T-helper 1 cell treated with Interleukin-12 subunit alpha and Interleukin-12 subunit beta and Interleukin-4 antibody, amounts not matched to agents 30 μg/mL and 1 μg/mL, for 36 hours (primary cell): ENCODE results near the gene MLANA.
A peak's percentile ranks its signal among the peaks of the same experiment; 100 is the strongest.

ENCODE experiments used
- H3K27ac Mint-ChIP-seq: one replicate; pipeline ENCODE4 v1.8.0; 2021; ENCODE audit warnings: mild to moderate bottlenecking, mixed read lengths
- H3K27me3 Mint-ChIP-seq: one replicate; pipeline ENCODE4 v1.8.0; 2021; ENCODE audit warnings: low read depth, mixed read lengths
- H3K36me3 Mint-ChIP-seq: one replicate; pipeline ENCODE4 v1.8.0; 2021; ENCODE audit warnings: low read depth, mixed read lengths
- H3K4me1 Mint-ChIP-seq: one replicate; pipeline ENCODE4 v1.8.0; 2021; ENCODE audit warnings: low read depth, mixed read lengths
- H3K4me3 Mint-ChIP-seq: one replicate; pipeline ENCODE4 v1.8.0; 2021; ENCODE audit warnings: mild to moderate bottlenecking, moderate library complexity, mixed read lengths
- H3K9me3 Mint-ChIP-seq: one replicate; pipeline ENCODE4 v1.8.0; 2021; ENCODE audit warnings: mixed read lengths

MLANA gene

GRCh38 chr9:5900622-5901021, 9.9 kb downstream of the MLANA start:
- Mint-ChIP-seq H3K9me3 (no peaks in the 10 kb centered on the region), H3K27me3 (no peaks in the 10 kb centered on the region), H3K4me3 (no peak overlapping the region), H3K36me3 (peaks cover 33% of the 10 kb centered on the region), H3K4me1 (peaks cover 5% of the 10 kb centered on the region), H3K27ac (no peak overlapping the region)

GRCh38 chr9:5902377-5902776, 11.7 kb downstream of the MLANA start:
- peaks cover 33% of the 10 kb centered on the region for H3K36me3 Mint-ChIP-seq
- H3K4me3 Mint-ChIP-seq: no peak overlapping the region
- no peaks in the 10 kb centered on the region for H3K9me3 Mint-ChIP-seq
- no peaks in the 10 kb centered on the region for H3K27me3 Mint-ChIP-seq
- H3K27ac Mint-ChIP-seq: no peak overlapping the region
- H3K4me1 Mint-ChIP-seq: peaks cover 5% of the 10 kb centered on the region

- peaks cover 10% of the 10 kb centered on the region for H3K4me1 Mint-ChIP-seq
- H3K9me3 Mint-ChIP-seq: no peaks in the 10 kb centered on the region
- no peaks in the 10 kb centered on the region for H3K27me3 Mint-ChIP-seq
- H3K4me3 Mint-ChIP-seq: no peak overlapping the region
- H3K27ac Mint-ChIP-seq: no peak overlapping the region
- H3K36me3 Mint-ChIP-seq: peaks cover 26% of the 10 kb centered on the region
Observed at GRCh38 chr9:5908918-5909317, 18.2 kb downstream of the MLANA start.

- H3K4me1 Mint-ChIP-seq: peaks cover 10% of the 10 kb centered on the region
- no peaks in the 10 kb centered on the region for H3K9me3 Mint-ChIP-seq
- no peak overlapping the region for H3K27ac Mint-ChIP-seq
- no peaks in the 10 kb centered on the region for H3K27me3 Mint-ChIP-seq
- H3K36me3 Mint-ChIP-seq: peaks cover 20% of the 10 kb centered on the region
- H3K4me3 Mint-ChIP-seq: no peak overlapping the region
Observed at GRCh38 chr9:5909976-5910375, 19.3 kb downstream of the MLANA start.

GRCh38 chr9:5910413-5911057, 19.8 kb downstream of the MLANA start:
- no peaks in the 10 kb centered on the region for H3K9me3 Mint-ChIP-seq
- peak overlapping the region; percentile 27 for H3K27ac Mint-ChIP-seq
- peaks cover 12% of the 10 kb centered on the region for H3K4me1 Mint-ChIP-seq
- H3K36me3 Mint-ChIP-seq: peaks cover 14% of the 10 kb centered on the region
- no peaks in the 10 kb centered on the region for H3K27me3 Mint-ChIP-seq
- no peak overlapping the region for H3K4me3 Mint-ChIP-seq

GRCh38 chr9:5915438-5915837, 24.7 kb downstream of the MLANA start:
- Mint-ChIP-seq H3K36me3 (peaks cover 23% of the 10 kb centered on the region), H3K9me3 (no peaks in the 10 kb centered on the region), H3K4me3 (no peak overlapping the region), H3K27me3 (no peaks in the 10 kb centered on the region), H3K27ac (no peak overlapping the region), H3K4me1 (peaks cover 9% of the 10 kb centered on the region)

GRCh38 chr9:5917273-5917672, 26.6 kb downstream of the MLANA start:
- H3K4me3 Mint-ChIP-seq: no peak overlapping the region
- H3K36me3 Mint-ChIP-seq: peaks cover 38% of the 10 kb centered on the region
- no peak overlapping the region for H3K27ac Mint-ChIP-seq
- no peaks in the 10 kb centered on the region for H3K9me3 Mint-ChIP-seq
- peaks cover 16% of the 10 kb centered on the region for H3K4me1 Mint-ChIP-seq
- H3K27me3 Mint-ChIP-seq: no peaks in the 10 kb centered on the region

GRCh38 chr9:5917888-5918287, 27.2 kb downstream of the MLANA start:
- no peak overlapping the region for H3K27ac Mint-ChIP-seq
- no peaks in the 10 kb centered on the region for H3K9me3 Mint-ChIP-seq
- peaks cover 42% of the 10 kb centered on the region for H3K36me3 Mint-ChIP-seq
- H3K4me1 Mint-ChIP-seq: peaks cover 20% of the 10 kb centered on the region
- no peak overlapping the region for H3K4me3 Mint-ChIP-seq
- no peaks in the 10 kb centered on the region for H3K27me3 Mint-ChIP-seq

GRCh38 chr9:5918460-5918859, 27.8 kb downstream of the MLANA start:
- Mint-ChIP-seq H3K27me3 (no peaks in the 10 kb centered on the region), H3K4me3 (no peak overlapping the region), H3K9me3 (no peaks in the 10 kb centered on the region), H3K4me1 (peaks cover 20% of the 10 kb centered on the region), H3K27ac (no peak overlapping the region), H3K36me3 (peaks cover 44% of the 10 kb centered on the region)

- Mint-ChIP-seq H3K4me3 (no peak overlapping the region), H3K4me1 (peaks cover 18% of the 10 kb centered on the region), H3K9me3 (no peaks in the 10 kb centered on the region), H3K36me3 (peaks cover 50% of the 10 kb centered on the region), H3K27ac (peak overlapping the region; percentile 81), H3K27me3 (no peaks in the 10 kb centered on the region)
Observed at GRCh38 chr9:5920860-5921328, 30.2 kb downstream of the MLANA start.

- Mint-ChIP-seq H3K27me3 (no peaks in the 10 kb centered on the region), H3K27ac (peak overlapping the region; percentile 21), H3K4me1 (peaks cover 18% of the 10 kb centered on the region), H3K9me3 (no peaks in the 10 kb centered on the region), H3K4me3 (no peak overlapping the region), H3K36me3 (peaks cover 46% of the 10 kb centered on the region)
Observed at GRCh38 chr9:5922192-5922591, 31.5 kb downstream of the MLANA start.

GRCh38 chr9:5931657-5932056, 41.0 kb downstream of the MLANA start:
- Mint-ChIP-seq H3K4me3 (no peak overlapping the region), H3K9me3 (no peaks in the 10 kb centered on the region), H3K36me3 (peaks cover 8% of the 10 kb centered on the region), H3K27ac (no peak overlapping the region), H3K4me1 (no peaks in the 10 kb centered on the region), H3K27me3 (no peaks in the 10 kb centered on the region)

- H3K27ac Mint-ChIP-seq: no peak overlapping the region
- H3K4me1 Mint-ChIP-seq: no peaks in the 10 kb centered on the region
- H3K9me3 Mint-ChIP-seq: no peaks in the 10 kb centered on the region
- H3K4me3 Mint-ChIP-seq: no peak overlapping the region
- H3K27me3 Mint-ChIP-seq: no peaks in the 10 kb centered on the region
- peaks cover 2% of the 10 kb centered on the region for H3K36me3 Mint-ChIP-seq
Observed at GRCh38 chr9:5938449-5938848, 47.8 kb downstream of the MLANA start.

GRCh38 chr9:5939530-5939929, 48.8 kb downstream of the MLANA start:
- Mint-ChIP-seq H3K4me1 (no peaks in the 10 kb centered on the region), H3K36me3 (no peaks in the 10 kb centered on the region), H3K4me3 (no peak overlapping the region), H3K9me3 (no peaks in the 10 kb centered on the region), H3K27ac (no peak overlapping the region), H3K27me3 (no peaks in the 10 kb centered on the region)

- no peaks in the 10 kb centered on the region for H3K36me3 Mint-ChIP-seq
- H3K4me3 Mint-ChIP-seq: no peak overlapping the region
- no peaks in the 10 kb centered on the region for H3K27me3 Mint-ChIP-seq
- H3K9me3 Mint-ChIP-seq: no peaks in the 10 kb centered on the region
- no peak overlapping the region for H3K27ac Mint-ChIP-seq
- peaks cover 4% of the 10 kb centered on the region for H3K4me1 Mint-ChIP-seq
Observed at GRCh38 chr9:5941214-5941613, 50.5 kb downstream of the MLANA start.

- Mint-ChIP-seq H3K9me3 (no peaks in the 10 kb centered on the region), H3K4me3 (no peak overlapping the region), H3K36me3 (peaks cover 2% of the 10 kb centered on the region), H3K27ac (no peak overlapping the region), H3K27me3 (no peaks in the 10 kb centered on the region), H3K4me1 (peaks cover 24% of the 10 kb centered on the region)
Observed at GRCh38 chr9:5945112-5945511, 54.4 kb downstream of the MLANA start.
